SK-N-MC (cell line): ENCODE results near the gene CUEDC2.

Source experiments
- EZH2 ChIP-seq: fragments of 200-600 bp; sonication (generic); IDR thresholded peaks from one replicate; pipeline ENCODE4 v1.6.1; 2017; ENCODE audit warnings: antibody characterized with exemption
- FOXP2 ChIP-seq: optimal IDR thresholded peaks from 2 replicates; pipeline ENCODE3; 2011; ENCODE audit warnings: mild to moderate bottlenecking, moderate library complexity; ENCODE audit not compliant: insufficient read depth; ENCODE audit errors: extremely low read length, control extremely low read depth
- POLR2AphosphoS5 ChIP-seq: IDR thresholded peaks from 2 replicates; pipeline ENCODE4 v1.6.1; 2012; ENCODE audit warnings: mild to moderate bottlenecking, low read depth, low read length, borderline replicate concordance

- TF ChIP-seq EZH2 (no peak), POLR2AphosphoS5 (no peak), FOXP2 (no peak)
These were observed 15.7 kb downstream of the CUEDC2 start for GRCh38 chr10:102416695-102417094.
